GM12875 (cell line): ENCODE measurements around the gene ZNF652.

Experiments used
- H3K4me3 ChIP-seq: one replicate; pipeline ENCODE4 v1.5.1; 2011; ENCODE audit warnings: low read depth, low read length, control low read depth
- TF ChIP-seq, protein P1 (sequence below): IDR thresholded peaks from 2 replicates; pipeline ENCODE4 v1.5.1; 2011; ENCODE audit warnings: low read depth, mild to moderate bottlenecking, control low read depth, inconsistent platforms, low read length, moderate library complexity, borderline replicate concordance; ENCODE audit not compliant: insufficient read depth

The ZNF652 gene

DNA sequence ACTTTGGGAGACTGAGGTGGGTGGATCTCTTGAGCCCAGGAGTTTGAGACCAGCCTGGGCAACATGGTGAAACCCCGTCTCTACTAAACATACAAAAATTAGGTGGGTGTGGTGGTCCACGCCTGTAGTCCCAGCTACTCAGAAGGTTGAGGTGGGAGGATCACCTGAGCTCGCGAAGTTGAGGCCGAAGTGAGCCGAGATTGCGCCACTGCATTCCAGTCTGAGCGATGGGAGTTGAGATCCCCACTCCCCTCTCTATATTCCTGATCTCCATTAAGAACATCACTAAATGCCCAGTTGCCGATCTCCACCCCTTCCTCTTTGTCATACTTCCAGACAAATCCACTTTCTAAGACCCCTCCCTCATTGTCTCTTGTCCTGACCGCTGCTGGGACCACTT lies 24.3 kb upstream of the ZNF652 start:
- no peak overlapping the region for H3K4me3 ChIP-seq
- TF ChIP-seq, protein P1, sequence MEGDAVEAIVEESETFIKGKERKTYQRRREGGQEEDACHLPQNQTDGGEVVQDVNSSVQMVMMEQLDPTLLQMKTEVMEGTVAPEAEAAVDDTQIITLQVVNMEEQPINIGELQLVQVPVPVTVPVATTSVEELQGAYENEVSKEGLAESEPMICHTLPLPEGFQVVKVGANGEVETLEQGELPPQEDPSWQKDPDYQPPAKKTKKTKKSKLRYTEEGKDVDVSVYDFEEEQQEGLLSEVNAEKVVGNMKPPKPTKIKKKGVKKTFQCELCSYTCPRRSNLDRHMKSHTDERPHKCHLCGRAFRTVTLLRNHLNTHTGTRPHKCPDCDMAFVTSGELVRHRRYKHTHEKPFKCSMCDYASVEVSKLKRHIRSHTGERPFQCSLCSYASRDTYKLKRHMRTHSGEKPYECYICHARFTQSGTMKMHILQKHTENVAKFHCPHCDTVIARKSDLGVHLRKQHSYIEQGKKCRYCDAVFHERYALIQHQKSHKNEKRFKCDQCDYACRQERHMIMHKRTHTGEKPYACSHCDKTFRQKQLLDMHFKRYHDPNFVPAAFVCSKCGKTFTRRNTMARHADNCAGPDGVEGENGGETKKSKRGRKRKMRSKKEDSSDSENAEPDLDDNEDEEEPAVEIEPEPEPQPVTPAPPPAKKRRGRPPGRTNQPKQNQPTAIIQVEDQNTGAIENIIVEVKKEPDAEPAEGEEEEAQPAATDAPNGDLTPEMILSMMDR = no peak

DNA sequence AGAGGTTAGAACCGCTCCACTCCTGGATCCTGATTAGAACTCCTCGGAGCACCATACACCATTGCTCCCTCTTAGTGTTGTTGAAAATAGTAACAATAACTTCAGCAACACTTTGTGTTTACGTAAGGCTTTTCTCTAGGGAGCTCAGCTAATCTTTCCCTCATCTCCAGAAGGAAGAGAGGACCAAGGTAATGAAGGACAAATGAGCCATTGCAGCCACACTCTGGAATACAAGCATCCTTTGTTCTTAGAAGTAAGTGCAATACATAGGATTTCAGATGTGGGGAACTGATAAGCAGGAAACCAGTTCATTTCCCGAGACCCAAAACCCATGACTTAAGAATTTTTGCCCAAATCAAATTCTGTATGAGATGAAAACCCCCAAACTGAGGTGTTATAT lies 22.9 kb upstream of the ZNF652 start:
- TF ChIP-seq, protein P1 = no peak
- H3K4me3 ChIP-seq = no peak overlapping the region

DNA sequence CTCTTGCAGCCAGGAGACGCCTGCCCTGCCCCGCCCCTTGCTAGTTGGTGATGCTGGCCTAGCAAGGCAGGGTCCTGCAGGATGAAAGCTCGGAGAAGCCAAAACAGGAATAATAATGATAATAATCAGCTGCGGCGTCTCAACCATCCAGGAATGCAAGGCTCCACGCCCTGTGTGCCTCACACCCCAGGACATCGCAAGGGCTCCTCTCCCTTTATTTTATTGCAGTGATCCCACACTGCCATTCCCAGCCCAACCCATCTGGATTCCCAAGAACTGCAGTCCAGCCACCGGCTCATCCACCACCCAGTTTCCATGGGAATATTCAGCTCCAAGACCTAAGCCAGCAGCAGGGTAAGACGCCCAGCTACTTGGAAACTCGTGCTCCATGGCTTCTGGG lies 21.0 kb upstream of the ZNF652 start:
- TF ChIP-seq, protein P1 = no peak
- H3K4me3 ChIP-seq = no peak overlapping the region

DNA sequence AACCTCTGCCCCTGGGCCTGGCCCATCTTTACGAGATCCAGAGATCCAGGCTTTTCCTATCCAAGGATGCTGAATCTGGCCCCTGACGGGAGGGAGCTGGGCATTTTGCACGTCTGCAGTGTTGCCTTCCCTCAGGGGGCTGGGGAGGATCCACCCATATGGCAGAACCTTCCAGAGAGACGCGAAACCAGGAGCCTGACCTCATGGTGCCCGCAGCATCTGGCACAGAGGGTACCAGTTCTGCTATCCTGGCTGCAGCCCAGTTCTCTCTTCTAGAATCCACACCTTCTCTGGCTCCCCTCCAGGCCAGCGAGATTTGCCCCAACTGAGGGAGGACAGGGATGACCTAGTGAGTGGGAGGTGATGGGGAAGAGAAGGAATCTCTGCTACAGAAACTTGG lies 20.5 kb upstream of the ZNF652 start:
- H3K4me3 ChIP-seq = no peak overlapping the region
- TF ChIP-seq, protein P1 = no peak

DNA sequence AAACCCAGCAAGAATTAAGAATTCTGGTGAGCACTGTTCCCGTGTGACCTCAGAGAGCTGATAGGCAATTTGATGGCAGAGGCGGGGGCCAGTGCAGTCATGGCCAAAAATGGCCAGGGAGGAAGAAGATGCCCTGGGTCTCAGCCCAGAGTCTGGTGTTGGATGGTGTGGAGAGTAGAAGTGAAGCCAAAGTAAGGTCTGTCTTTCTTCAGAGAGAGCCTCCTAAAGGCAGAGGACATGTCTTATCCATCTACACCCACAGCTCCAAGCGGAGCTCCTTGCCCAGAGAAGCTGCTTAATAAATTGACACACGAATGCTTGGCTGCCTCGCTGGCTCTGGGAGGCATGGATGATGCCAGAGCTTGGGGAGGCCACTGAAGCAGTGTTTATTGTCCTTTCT lies 19.7 kb upstream of the ZNF652 start:
- TF ChIP-seq, protein P1 = no peak
- H3K4me3 ChIP-seq = no peak overlapping the region

DNA sequence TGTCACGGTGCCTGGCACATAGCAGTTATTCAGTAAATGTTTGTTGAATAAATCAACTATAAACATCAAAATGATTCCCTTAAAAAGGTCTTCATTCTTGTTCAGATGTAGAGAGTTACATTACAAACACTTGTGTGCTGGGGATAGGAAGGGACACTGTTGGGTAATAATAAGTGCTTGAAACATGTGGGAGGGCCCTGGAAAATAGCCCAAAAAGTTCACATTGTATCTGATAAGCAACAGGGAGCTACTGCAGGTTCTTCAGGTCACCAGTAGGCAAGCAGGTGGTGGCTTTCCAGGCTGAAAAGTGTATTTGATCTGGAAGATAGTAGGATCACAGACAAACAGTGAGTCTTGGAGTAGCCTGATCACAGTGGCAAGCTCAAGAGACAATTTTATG lies 19.0 kb upstream of the ZNF652 start:
- no peak overlapping the region for H3K4me3 ChIP-seq
- TF ChIP-seq, protein P1 = no peak

DNA sequence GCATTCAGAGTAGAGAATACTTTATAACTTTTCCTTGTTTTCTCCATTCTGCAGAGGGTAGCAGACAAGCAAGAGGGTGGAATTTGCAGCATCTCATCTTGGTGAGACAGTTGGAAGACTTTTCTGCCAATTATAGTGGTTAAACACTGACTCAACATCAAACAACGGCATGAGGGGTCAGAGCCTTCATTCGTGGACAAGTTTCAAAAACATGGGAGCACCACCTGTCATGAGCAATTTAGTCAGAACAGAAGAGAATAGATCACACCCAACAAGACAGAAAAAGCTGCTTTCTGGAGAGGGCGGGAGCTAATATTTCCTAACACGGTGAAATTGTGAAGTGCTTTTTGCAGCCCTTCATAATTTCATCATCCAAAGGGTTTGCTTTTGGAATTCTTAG lies 17.9 kb upstream of the ZNF652 start:
- TF ChIP-seq, protein P1 = no peak
- no peak overlapping the region for H3K4me3 ChIP-seq
